HEK293 (cell line): ENCODE data around the gene LLGL2.

ENCODE experiments used
- CTCF ChIA-PET: fragments of 350-600 bp; formaldehyde crosslinking; extraction: SDS; loops from one replicate; lab custom pipeline; 2021; ENCODE audit warnings: antibody characterized with exemption; lab: Yijun Ruan, JAX
- POLR2A ChIA-PET: fragments of 300-600 bp; formaldehyde crosslinking; extraction: SDS; loops from one replicate; lab custom pipeline; 2020; ENCODE audit warnings: antibody characterized with exemption, inconsistent platforms; lab: Yijun Ruan, JAX
- H3K27ac ChIP-seq: fragments of 200-500 bp; sonication (Bioruptor generic); 2 replicates; pipeline ENCODE4 v1.5.1; 2014; ENCODE audit warnings: low read depth, low read length, control low read depth, inconsistent platforms; ENCODE audit errors: extremely low read depth
- H3K36me3 ChIP-seq, 2 experiments: fragments of 200-500 bp in 1 of 2; sonication (Bioruptor generic) in 1 of 2; 1 replicate in 1 of 2; 2 replicates in 1 of 2; pipeline ENCODE4 v1.5.1; 2014 to 2017; ENCODE audit warnings: inconsistent platforms in 2 of 2, low read length in 2 of 2; ENCODE audit not compliant: control insufficient read depth in 2 of 2, insufficient read depth in 1 of 2
- H3K4me1 ChIP-seq: fragments of 200-500 bp; sonication (Bioruptor generic); 2 replicates; pipeline ENCODE4 v1.5.1; 2014; ENCODE audit warnings: mild to moderate bottlenecking, low read length, inconsistent platforms; ENCODE audit not compliant: control insufficient read depth, insufficient read depth
- H3K4me3 ChIP-seq: 2 replicates; pipeline ENCODE4 v1.5.1; 2011; ENCODE audit warnings: low read depth, mild to moderate bottlenecking, control low read depth, low read length, moderate library complexity
- H3K9me3 ChIP-seq: fragments of 200-500 bp; sonication (Bioruptor generic); 2 replicates; pipeline ENCODE4 v1.5.1; 2014; ENCODE audit warnings: low read depth, low read length, inconsistent platforms; ENCODE audit not compliant: control insufficient read depth, insufficient read depth
- FEZF1 ChIP-seq: fragments of 450-650 bp; formaldehyde crosslinking; IDR thresholded peaks from 2 replicates; pipeline ENCODE4 v1.5.1; 2016; ENCODE audit warnings: missing biosample characterization, missing genetic modification characterization
- GLI4 ChIP-seq: fragments of 450-650 bp; formaldehyde crosslinking; IDR thresholded peaks from 2 replicates; pipeline ENCODE4 v1.5.1; 2016; ENCODE audit warnings: missing biosample characterization, missing genetic modification characterization
- PATZ1 ChIP-seq: fragments of 450-650 bp; formaldehyde crosslinking; IDR thresholded peaks from 2 replicates; pipeline ENCODE4 v1.5.1; 2016; ENCODE audit warnings: missing biosample characterization, missing genetic modification characterization
- SCRT2 ChIP-seq: fragments of 450-650 bp; formaldehyde crosslinking; IDR thresholded peaks from 2 replicates; pipeline ENCODE4 v1.5.1; 2016; ENCODE audit warnings: missing biosample characterization, missing genetic modification characterization
- SP2 ChIP-seq: fragments of 450-650 bp; formaldehyde crosslinking; IDR thresholded peaks from 2 replicates; pipeline ENCODE4 v1.5.1; 2016; ENCODE audit warnings: missing biosample characterization, missing genetic modification characterization
- ZBTB1 ChIP-seq: fragments of 450-650 bp; formaldehyde crosslinking; IDR thresholded peaks from 2 replicates; pipeline ENCODE4 v1.5.1; 2016; ENCODE audit warnings: missing biosample characterization, missing genetic modification characterization
- ZBTB8A ChIP-seq: fragments of 450-650 bp; formaldehyde crosslinking; IDR thresholded peaks from 2 replicates; pipeline ENCODE4 v1.5.1; 2016; ENCODE audit warnings: missing biosample characterization, missing genetic modification characterization
- ZFP3 ChIP-seq: fragments of 450-650 bp; formaldehyde crosslinking; IDR thresholded peaks from 2 replicates; pipeline ENCODE4 v1.5.1; 2016; ENCODE audit warnings: low read depth, missing biosample characterization, missing genetic modification characterization
- ZFP37 ChIP-seq: fragments of 450-650 bp; formaldehyde crosslinking; IDR thresholded peaks from 2 replicates; pipeline ENCODE4 v1.5.1; 2016; ENCODE audit warnings: missing biosample characterization, missing genetic modification characterization
- ZNF133 ChIP-seq: fragments of 450-650 bp; formaldehyde crosslinking; IDR thresholded peaks from 2 replicates; pipeline ENCODE4 v1.5.1; 2016; ENCODE audit warnings: missing biosample characterization, missing genetic modification characterization
- ZNF2 ChIP-seq: fragments of 450-650 bp; formaldehyde crosslinking; IDR thresholded peaks from 2 replicates; pipeline ENCODE4 v1.5.1; 2016; ENCODE audit warnings: missing biosample characterization, missing genetic modification characterization
- ZNF335 ChIP-seq: fragments of 450-650 bp; formaldehyde crosslinking; conservative IDR thresholded peaks from 2 replicates; pipeline ENCODE4 v1.5.1; 2016; ENCODE audit warnings: missing biosample characterization, missing genetic modification characterization
- ZNF350 ChIP-seq: fragments of 450-650 bp; formaldehyde crosslinking; IDR thresholded peaks from 2 replicates; pipeline ENCODE4 v1.5.0; 2017; ENCODE audit warnings: missing biosample characterization, mild to moderate bottlenecking, missing genetic modification characterization
- ZNF501 ChIP-seq: fragments of 450-650 bp; formaldehyde crosslinking; IDR thresholded peaks from 2 replicates; pipeline ENCODE4 v1.5.1; 2016; ENCODE audit warnings: missing biosample characterization, missing genetic modification characterization
- ZNF544 ChIP-seq: fragments of 450-650 bp; formaldehyde crosslinking; IDR thresholded peaks from 2 replicates; pipeline ENCODE4 v1.5.0; 2017; ENCODE audit warnings: missing biosample characterization, missing genetic modification characterization
- ZNF555 ChIP-seq: fragments of 450-650 bp; formaldehyde crosslinking; conservative IDR thresholded peaks from 2 replicates; pipeline ENCODE4 v1.5.1; 2017; ENCODE audit warnings: missing biosample characterization, mild to moderate bottlenecking, missing genetic modification characterization, inconsistent platforms
- ZNF561 ChIP-seq: fragments of 450-650 bp; IDR thresholded peaks from 2 replicates; pipeline ENCODE4 v1.5.1; 2018; ENCODE audit warnings: missing biosample characterization, missing genetic modification characterization, borderline replicate concordance
- ZNF645 ChIP-seq: fragments of 450-650 bp; formaldehyde crosslinking; IDR thresholded peaks from 2 replicates; pipeline ENCODE4; 2016; ENCODE audit warnings: missing biosample characterization, missing genetic modification characterization
- ZNF654 ChIP-seq: fragments of 450-650 bp; formaldehyde crosslinking; IDR thresholded peaks from 2 replicates; pipeline ENCODE4 v1.5.1; 2016; ENCODE audit warnings: low read depth, missing biosample characterization, missing genetic modification characterization
- ZNF76 ChIP-seq: fragments of 450-650 bp; formaldehyde crosslinking; IDR thresholded peaks from 2 replicates; pipeline ENCODE4; 2016; ENCODE audit warnings: low read depth, missing biosample characterization, missing genetic modification characterization, borderline replicate concordance
- ZNF768 ChIP-seq: fragments of 450-650 bp; formaldehyde crosslinking; IDR thresholded peaks from 2 replicates; pipeline ENCODE4 v1.5.1; 2018; ENCODE audit warnings: missing biosample characterization, mild to moderate bottlenecking, missing genetic modification characterization
- TF ChIP-seq, protein P1 (sequence below): fragments of 450-650 bp; formaldehyde crosslinking; IDR thresholded peaks from 2 replicates; pipeline ENCODE4 v1.5.1; 2016; ENCODE audit warnings: missing biosample characterization, missing genetic modification characterization
- TF ChIP-seq, protein P2 (sequence below): fragments of 450-650 bp; formaldehyde crosslinking; IDR thresholded peaks from 2 replicates; pipeline ENCODE4 v1.5.1; 2016; ENCODE audit warnings: missing biosample characterization, missing genetic modification characterization
- TF ChIP-seq, protein P3 (sequence below): fragments of 450-650 bp; formaldehyde crosslinking; IDR thresholded peaks from 2 replicates; pipeline ENCODE4 v1.5.1; 2016; ENCODE audit warnings: missing biosample characterization, missing genetic modification characterization
- TF ChIP-seq, protein P4 (sequence below): fragments of 450-650 bp; formaldehyde crosslinking; IDR thresholded peaks from 2 replicates; pipeline ENCODE4 v1.5.1; 2017; ENCODE audit warnings: missing biosample characterization, missing genetic modification characterization

The LLGL2 gene

GRCh38 chr17:75525806-75526554 lies 483 bp downstream of the LLGL2 start:
- Histone ChIP-seq H3K36me3 (peaks cover 0 to 32% of the 10 kb centered on the region in 2 experiments; a peak in 2 of 3 replicates), H3K27ac (peak overlapping the region; percentile 60; the same call in 1 of the 2 replicates), H3K4me1 (peaks cover 5% of the 10 kb centered on the region), H3K4me3 (peak overlapping the region; percentile 55), H3K9me3 (no peaks in the 10 kb centered on the region)
- POLR2A ChIA-PET: interaction anchor here (0.6 to 2.2 kb wide), 19 partner anchors 9 to 264 kb away, joined by 3 to 35 read pairs (median 5); partner anchors contain the start of genes GGA3, GRB2, MRPS7 and SLC25A19
- no peak for TF ChIP-seq ZNF768
- TF ChIP-seq, protein P1, sequence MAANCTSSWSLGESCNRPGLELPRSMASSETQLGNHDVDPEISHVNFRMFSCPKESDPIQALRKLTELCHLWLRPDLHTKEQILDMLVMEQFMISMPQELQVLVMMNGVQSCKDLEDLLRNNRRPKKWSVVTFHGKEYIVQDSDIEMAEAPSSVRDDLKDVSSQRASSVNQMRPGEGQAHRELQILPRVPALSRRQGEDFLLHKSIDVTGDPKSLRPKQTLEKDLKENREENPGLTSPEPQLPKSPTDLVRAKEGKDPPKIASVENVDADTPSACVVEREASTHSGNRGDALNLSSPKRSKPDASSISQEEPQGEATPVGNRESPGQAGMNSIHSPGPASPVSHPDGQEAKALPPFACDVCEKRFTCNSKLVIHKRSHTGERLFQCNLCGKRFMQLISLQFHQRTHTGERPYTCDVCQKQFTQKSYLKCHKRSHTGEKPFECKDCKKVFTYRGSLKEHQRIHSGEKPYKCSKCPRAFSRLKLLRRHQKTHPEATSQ (tag by site-specific recombination): no peak
- TF ChIP-seq ZNF76 (tag by site-specific recombination): no peak
- no peak for TF ChIP-seq ZNF544 (tag by site-specific recombination)
- peak; percentile 45 for TF ChIP-seq SP2
- no peak for TF ChIP-seq GLI4
- TF ChIP-seq, protein P2, sequence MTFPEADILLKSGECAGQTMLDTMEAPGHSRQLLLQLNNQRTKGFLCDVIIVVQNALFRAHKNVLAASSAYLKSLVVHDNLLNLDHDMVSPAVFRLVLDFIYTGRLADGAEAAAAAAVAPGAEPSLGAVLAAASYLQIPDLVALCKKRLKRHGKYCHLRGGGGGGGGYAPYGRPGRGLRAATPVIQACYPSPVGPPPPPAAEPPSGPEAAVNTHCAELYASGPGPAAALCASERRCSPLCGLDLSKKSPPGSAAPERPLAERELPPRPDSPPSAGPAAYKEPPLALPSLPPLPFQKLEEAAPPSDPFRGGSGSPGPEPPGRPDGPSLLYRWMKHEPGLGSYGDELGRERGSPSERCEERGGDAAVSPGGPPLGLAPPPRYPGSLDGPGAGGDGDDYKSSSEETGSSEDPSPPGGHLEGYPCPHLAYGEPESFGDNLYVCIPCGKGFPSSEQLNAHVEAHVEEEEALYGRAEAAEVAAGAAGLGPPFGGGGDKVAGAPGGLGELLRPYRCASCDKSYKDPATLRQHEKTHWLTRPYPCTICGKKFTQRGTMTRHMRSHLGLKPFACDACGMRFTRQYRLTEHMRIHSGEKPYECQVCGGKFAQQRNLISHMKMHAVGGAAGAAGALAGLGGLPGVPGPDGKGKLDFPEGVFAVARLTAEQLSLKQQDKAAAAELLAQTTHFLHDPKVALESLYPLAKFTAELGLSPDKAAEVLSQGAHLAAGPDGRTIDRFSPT (tag by site-specific recombination): no peak
- TF ChIP-seq FEZF1 (tag by site-specific recombination): no peak
- TF ChIP-seq ZBTB1 (tag by site-specific recombination): no peak
- TF ChIP-seq ZNF501: no peak
- TF ChIP-seq ZNF2 (tag by site-specific recombination): no peak
- no peak for TF ChIP-seq ZNF561 (tag by site-specific recombination)
- TF ChIP-seq ZNF133 (tag by site-specific recombination): no peak
- peak; percentile 87 for TF ChIP-seq SCRT2
- TF ChIP-seq PATZ1 (tag by site-specific recombination): 0 out of 2 replicates have a peak, but pooled peaks have one; percentile 7
- peak; percentile 77 for TF ChIP-seq ZNF335 (tag by site-specific recombination)
- TF ChIP-seq, protein P3, sequence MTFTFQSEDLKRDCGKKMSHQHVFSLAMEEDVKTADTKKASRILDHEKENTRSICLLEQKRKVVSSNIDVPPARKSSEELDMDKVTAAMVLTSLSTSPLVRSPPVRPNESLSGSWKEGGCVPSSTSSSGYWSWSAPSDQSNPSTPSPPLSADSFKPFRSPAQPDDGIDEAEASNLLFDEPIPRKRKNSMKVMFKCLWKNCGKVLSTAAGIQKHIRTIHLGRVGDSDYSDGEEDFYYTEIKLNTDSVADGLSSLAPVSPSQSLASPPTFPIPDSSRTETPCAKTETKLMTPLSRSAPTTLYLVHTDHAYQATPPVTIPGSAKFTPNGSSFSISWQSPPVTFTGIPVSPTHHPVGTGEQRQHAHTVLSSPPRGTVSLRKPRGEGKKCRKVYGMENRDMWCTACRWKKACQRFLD: no peak
- no peak for TF ChIP-seq ZFP3
- no peak for TF ChIP-seq ZNF645 (tag by site-specific recombination)
- TF ChIP-seq ZNF555 (tag by site-specific recombination): no peak
- peak; percentile 49 for TF ChIP-seq ZBTB8A (tag by site-specific recombination)
- TF ChIP-seq ZNF350: no peak
- no peak for TF ChIP-seq ZFP37 (tag by site-specific recombination)
- TF ChIP-seq, protein P4, sequence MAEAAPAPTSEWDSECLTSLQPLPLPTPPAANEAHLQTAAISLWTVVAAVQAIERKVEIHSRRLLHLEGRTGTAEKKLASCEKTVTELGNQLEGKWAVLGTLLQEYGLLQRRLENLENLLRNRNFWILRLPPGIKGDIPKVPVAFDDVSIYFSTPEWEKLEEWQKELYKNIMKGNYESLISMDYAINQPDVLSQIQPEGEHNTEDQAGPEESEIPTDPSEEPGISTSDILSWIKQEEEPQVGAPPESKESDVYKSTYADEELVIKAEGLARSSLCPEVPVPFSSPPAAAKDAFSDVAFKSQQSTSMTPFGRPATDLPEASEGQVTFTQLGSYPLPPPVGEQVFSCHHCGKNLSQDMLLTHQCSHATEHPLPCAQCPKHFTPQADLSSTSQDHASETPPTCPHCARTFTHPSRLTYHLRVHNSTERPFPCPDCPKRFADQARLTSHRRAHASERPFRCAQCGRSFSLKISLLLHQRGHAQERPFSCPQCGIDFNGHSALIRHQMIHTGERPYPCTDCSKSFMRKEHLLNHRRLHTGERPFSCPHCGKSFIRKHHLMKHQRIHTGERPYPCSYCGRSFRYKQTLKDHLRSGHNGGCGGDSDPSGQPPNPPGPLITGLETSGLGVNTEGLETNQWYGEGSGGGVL (tag by site-specific recombination): no peak
- TF ChIP-seq ZNF654 (tag by site-specific recombination): no peak
- CTCF ChIA-PET: interaction anchor here (0.5 to 2.8 kb wide), 13 partner anchors 9 to 457 kb away, joined by 3 to 11 read pairs (median 4); partner anchors contain the start of gene TSEN54
